H1 (cell line): ENCODE results near the gene ARFGEF3. TPM values are rescaled to one million over a fixed set of nuclear protein-coding genes. Genes with fewer than 3 reads are reported as not detected.
"Not testable (repeated sequence)": the region's sequence is repeated elsewhere in the genome, so short reads cannot be mapped to it uniquely, and the experiment has no call there.

Source experiments
- CTCF ChIA-PET: fragments of 300-600 bp; sonication (Branson Sonifier 250); formaldehyde crosslinking; loops from one replicate; lab custom pipeline; 2021; ENCODE audit not compliant: partially characterized antibody; lab: Charles Lee
- POLR2A ChIA-PET: fragments of 300-600 bp; sonication (Branson Sonifier 250); formaldehyde crosslinking; loops from one replicate; lab custom pipeline; 2021; ENCODE audit warnings: inconsistent platforms; ENCODE audit not compliant: partially characterized antibody; lab: Charles Lee
- DNase-seq, 2 experiments: peaks; one replicate each; pipeline versions ENCODE4 v3.0.0 to v3.0.0-alpha.2; 2010 to 2022; ENCODE audit warnings: low spot score in 2 of 2, low read depth in 1 of 2, mixed read lengths in 1 of 2
- FAIRE-seq: peaks from 2 replicates; lab custom pipeline; 2011; peaks lifted over from hg19 to GRCh38; lab: Jason Lieb, UNC
- H2AFZ ChIP-seq: 2 replicates; pipeline ENCODE4 v1.8.1; 2012; ENCODE audit warnings: low read length, inconsistent platforms
- H2AK5ac ChIP-seq: 2 replicates; pipeline ENCODE4 v1.6.1; 2013; ENCODE audit warnings: low read depth, low read length
- H2BK120ac ChIP-seq: replicated peaks from 2 replicates; pipeline ENCODE3; 2013; ENCODE audit warnings: low read depth, low read length, inconsistent platforms
- H2BK12ac ChIP-seq: 2 replicates; pipeline ENCODE4 v1.6.1; 2013; ENCODE audit warnings: low read depth, low read length
- H2BK15ac ChIP-seq: 2 replicates; pipeline ENCODE4 v1.6.1; 2013; ENCODE audit warnings: low read length
- H2BK20ac ChIP-seq: 2 replicates; pipeline ENCODE4 v1.6.1; 2013; ENCODE audit warnings: low read length
- H2BK5ac ChIP-seq: 2 replicates; pipeline ENCODE4 v1.6.1; 2013; ENCODE audit warnings: low read depth, low read length
- H3K14ac ChIP-seq: 2 replicates; pipeline ENCODE4 v1.6.1; 2013; ENCODE audit warnings: inconsistent platforms; ENCODE audit not compliant: insufficient read length
- H3K18ac ChIP-seq: 2 replicates; pipeline ENCODE4 v1.6.1; 2013; ENCODE audit warnings: low read length; ENCODE audit errors: extremely low read depth
- H3K23ac ChIP-seq: 2 replicates; pipeline ENCODE4 v1.6.1; 2013; ENCODE audit warnings: inconsistent platforms; ENCODE audit not compliant: insufficient read length
- H3K23me2 ChIP-seq: 2 replicates; pipeline ENCODE4 v1.6.1; 2013; ENCODE audit warnings: low read depth, low read length
- H3K27ac ChIP-seq: 2 replicates; pipeline ENCODE4 v1.6.1; 2011; ENCODE audit warnings: low read depth, low read length, inconsistent platforms
- H3K27me3 ChIP-seq, 4 experiments: replicated peaks in 1 of 4; 1 replicate in 1 of 4; 2 replicates in 3 of 4; pipeline versions ENCODE4 v1.6.1 to v1.8.1; 2011 to 2013; ENCODE audit warnings: low read length in 3 of 4, mild to moderate bottlenecking in 3 of 4, inconsistent platforms in 2 of 4, mixed read lengths in 2 of 4, moderate library complexity in 1 of 4; ENCODE audit not compliant: control insufficient read depth in 3 of 4, insufficient read depth in 3 of 4; ENCODE audit errors: extremely low read depth in 1 of 4
- H3K36me3 ChIP-seq, 4 experiments: 2 replicates each; pipeline versions ENCODE4 v1.6.1 to v1.8.1; 2011 to 2013; ENCODE audit warnings: mild to moderate bottlenecking in 4 of 4, low read length in 3 of 4, moderate library complexity in 2 of 4, control low read depth in 1 of 4, inconsistent platforms in 1 of 4; ENCODE audit not compliant: insufficient read depth in 4 of 4, control insufficient read depth in 2 of 4
- H3K4ac ChIP-seq: replicated peaks from 2 replicates; pipeline ENCODE3; 2013; ENCODE audit warnings: low read length, low read depth, mixed read lengths, inconsistent platforms; ENCODE audit not compliant: insufficient read length
- H3K4me1 ChIP-seq, 4 experiments: replicated peaks in 1 of 4; 1 replicate in 1 of 4; 2 replicates in 3 of 4; pipeline versions ENCODE4 v1.6.1 to v1.8.1; 2011 to 2013; ENCODE audit warnings: low read length in 3 of 4, inconsistent platforms in 2 of 4, mixed read lengths in 1 of 4; ENCODE audit not compliant: insufficient read depth in 4 of 4, control insufficient read depth in 3 of 4
- H3K4me2 ChIP-seq, 2 experiments: 2 replicates each; pipeline versions ENCODE4 v1.6.1 to v1.8.1; 2011 to 2013; ENCODE audit warnings: low read depth in 2 of 2, low read length in 2 of 2, control low read depth in 1 of 2, inconsistent platforms in 1 of 2, mild to moderate bottlenecking in 1 of 2; ENCODE audit not compliant: insufficient read depth in 1 of 2
- H3K4me3 ChIP-seq, 4 experiments: fragments of 200-600, 300-600 bp in 1 of 4; sonication (generic), shearing (Covaris generic), sonication (Bioruptor Twin) in 1 of 4; 2 replicates each; pipeline versions ENCODE4 v1.5.1 to v1.8.1; 2011 to 2016; ENCODE audit warnings: low read length in 4 of 4, low read depth in 3 of 4, control low read depth in 2 of 4, inconsistent platforms in 2 of 4, mild to moderate bottlenecking in 2 of 4, mixed read lengths in 1 of 4, moderate library complexity in 1 of 4; ENCODE audit not compliant: insufficient read depth in 2 of 4; ENCODE audit errors: extremely low read depth in 1 of 4
- H3K56ac ChIP-seq: replicated peaks from 2 replicates; pipeline ENCODE3; 2013; ENCODE audit warnings: low read depth, mild to moderate bottlenecking, mixed read lengths, low read length, inconsistent platforms; ENCODE audit not compliant: insufficient read length
- H3K79me1 ChIP-seq: 2 replicates; pipeline ENCODE4 v1.6.1; 2013; ENCODE audit warnings: low read depth, low read length, control low read depth
- H3K79me2 ChIP-seq, 2 experiments: 2 replicates each; pipeline versions ENCODE4 v1.6.1 to v1.8.1; 2012 to 2013; ENCODE audit warnings: low read length in 2 of 2, mild to moderate bottlenecking in 2 of 2, inconsistent platforms in 1 of 2; ENCODE audit not compliant: insufficient read depth in 2 of 2, control insufficient read depth in 1 of 2
- H3K9ac ChIP-seq, 4 experiments: replicated peaks in 1 of 4; 1 replicate in 1 of 4; 2 replicates in 3 of 4; pipeline versions ENCODE4 v1.6.1 to v1.8.1; 2011 to 2013; ENCODE audit warnings: low read depth in 3 of 4, low read length in 3 of 4, control low read depth in 2 of 4, mild to moderate bottlenecking in 2 of 4, moderate library complexity in 2 of 4, inconsistent platforms in 1 of 4; ENCODE audit errors: extremely low read depth in 1 of 4
- H3K9me3 ChIP-seq, 2 experiments: 2 replicates each; pipeline versions ENCODE4 v1.6.1 to v1.8.1; 2012 to 2013; ENCODE audit warnings: mild to moderate bottlenecking in 2 of 2, moderate library complexity in 2 of 2, control low read depth in 1 of 2, inconsistent platforms in 1 of 2, low read depth in 1 of 2, low read length in 1 of 2, mixed read lengths in 1 of 2; ENCODE audit not compliant: insufficient read depth in 2 of 2
- H4K20me1 ChIP-seq, 2 experiments: replicated peaks in 1 of 2; 2 replicates each; pipeline versions ENCODE3 to v1.8.1; 2011 to 2013; ENCODE audit warnings: inconsistent platforms in 2 of 2, low read length in 2 of 2, mild to moderate bottlenecking in 1 of 2; ENCODE audit not compliant: insufficient read depth in 2 of 2, control insufficient read depth in 1 of 2
- H4K5ac ChIP-seq: 2 replicates; pipeline ENCODE4 v1.6.1; 2013; ENCODE audit warnings: low read length, low read depth, mixed read lengths, inconsistent platforms; ENCODE audit not compliant: insufficient read length
- H4K8ac ChIP-seq: 2 replicates; pipeline ENCODE4 v1.8.0; 2013; ENCODE audit warnings: mild to moderate bottlenecking, moderate library complexity, low read length, inconsistent platforms; ENCODE audit not compliant: insufficient read depth; ENCODE audit errors: extremely low read depth
- H4K91ac ChIP-seq: replicated peaks from 2 replicates; pipeline ENCODE3; 2013; ENCODE audit warnings: low read length, mixed read lengths, inconsistent platforms; ENCODE audit not compliant: insufficient read length
- CTCF ChIP-seq, 3 experiments: IDR thresholded peaks; 1 replicate in 2 of 3; 2 replicates in 1 of 3; pipeline versions ENCODE4 v1.5.1 to v1.6.1; 2011; ENCODE audit warnings: low read length in 3 of 3, mild to moderate bottlenecking in 3 of 3, inconsistent platforms in 2 of 3, low read depth in 1 of 3, moderate library complexity in 1 of 3; ENCODE audit not compliant: insufficient read depth in 1 of 3; ENCODE audit errors: control extremely low read depth in 1 of 3
- PHF8 ChIP-seq: fragments of 200-600 bp; sonication (generic); conservative IDR thresholded peaks from 2 replicates; pipeline ENCODE4 v1.7.1; 2012; ENCODE audit warnings: low read depth, mild to moderate bottlenecking, inconsistent platforms, low read length, moderate library complexity
- SIN3A ChIP-seq, 2 experiments: IDR thresholded peaks in 1 of 2; conservative IDR thresholded peaks in 1 of 2; 2 replicates each; pipeline ENCODE4 v1.6.1; 2011 to 2012; ENCODE audit warnings: low read length in 2 of 2, improper control_type of control experiment in 1 of 2, low read depth in 1 of 2, mild to moderate bottlenecking in 1 of 2
- WGBS, 2 experiments: shearing (Covaris generic) in 1 of 2; methylation state at CpG; one replicate each; pipeline versions ENCODE4 v1.1.6 to v1.1.7; 2013 to 2015; ENCODE audit warnings: low lambda C conversion rate in 2 of 2, mixed read lengths in 2 of 2, inconsistent platforms in 1 of 2, low coverage in 1 of 2, missing lambda C conversion rate in 1 of 2; ENCODE audit not compliant: insufficient replicate concordance in 2 of 2, insufficient coverage in 1 of 2, insufficient read length in 1 of 2; ENCODE audit errors: extremely low coverage in 1 of 2, missing lambda C conversion rate in 1 of 2; 5-methylcytosine and 5-hydroxymethylcytosine counted together
- polyA plus RNA-seq, 7 experiments: library from polyadenylated mRNA; depleted of rRNA in 3 of 7; stranded (reverse) in 5 of 7; unstranded in 2 of 7; fragments of >200 nt in 5 of 7; fragments of 200-250 nt in 2 of 7; gene quantifications; 1 replicate in 5 of 7; 2 replicates in 1 of 7; 4 replicates in 1 of 7; pipeline versions ENCODE4 v1.2.1 to v1.2.3, GENCODE V29; 2011 to 2013; ENCODE audit warnings: missing spikeins in 2 of 7, mixed read lengths in 2 of 7
- total RNA-seq: library from RNA; stranded (reverse); fragmentation: NEBNext Ultra II Directional; extraction: Animal tissue kit (Norgen Biotek cat#: 25700); gene quantifications from 2 replicates; pipeline ENCODE4 v1.2.1, GENCODE V29; 2021

The ARFGEF3 gene
- total and polyA plus RNA-seq, 2 of the 8 experiments (the other 6 are each of a cell fraction or from before 2014, with no cell fraction given), result 5.8 to 23.2 TPM

- TF ChIP-seq SIN3A (conservative IDR thresholded peaks at IDR 0.05 in 1 of 2, IDR thresholded peaks at IDR 0.05 in 1 of 2; ENCODE audit: low read depth in 1 of 2, low read length in 2 of 2) (no peak), PHF8 (no peak), CTCF (IDR thresholded peaks at IDR 0.05; ENCODE audit: control extremely low read depth in 1 of 3, insufficient read depth in 1 of 3, low read depth in 1 of 3, low read length in 3 of 3) (peak; percentile 74 to 90 (median 83))
Measured at GRCh38 chr6:138287144-138287955, 125.6 kb downstream of the ARFGEF3 start (continued).

GRCh38 chr6:138288428-138289085 is 126.8 kb downstream of the ARFGEF3 start:
- H2AFZ ChIP-seq, H2BK12ac ChIP-seq, H3K4me3 ChIP-seq, H2BK15ac ChIP-seq, H2BK20ac ChIP-seq, H3K4ac ChIP-seq, H3K56ac ChIP-seq, DNase-seq, POLR2A ChIA-PET, H2AK5ac ChIP-seq, H3K9ac ChIP-seq, FAIRE-seq, H3K79me1 ChIP-seq, H4K91ac ChIP-seq, H3K27me3 ChIP-seq, H3K4me2 ChIP-seq, H4K8ac ChIP-seq, H3K36me3 ChIP-seq, H4K20me1 ChIP-seq, H3K79me2 ChIP-seq, H4K5ac ChIP-seq, H2BK5ac ChIP-seq, H2BK120ac ChIP-seq, H3K23ac ChIP-seq, H3K18ac ChIP-seq, H3K14ac ChIP-seq, H3K9me3 ChIP-seq, H3K23me2 ChIP-seq, H3K4me1 ChIP-seq, H3K27ac ChIP-seq: not testable (repeated sequence)
- 93% methylated on average over 6 of the region's 6 CpGs; no CpG with 5 or more reads in 1 of the 2 experiments for WGBS, 2 experiments
- CTCF ChIA-PET, result interaction anchor here (0.7 to 8.3 kb wide), 16 partner anchors 9 to 300 kb away, joined by 3 to 106 read pairs (median 4); no protein-coding TSS in a partner anchor
